ENCODE data around the gene ALG13. TPM values are rescaled to one million over a fixed set of nuclear protein-coding genes. Genes with fewer than 3 reads are reported as not detected.

Gene ALG13
- total and polyA plus RNA-seq, 10 of the 15 experiments (the other 5 are each of a cell fraction or from before 2014, with no cell fraction given): 30.5 to 119 (median 51.1) TPM

DNA sequence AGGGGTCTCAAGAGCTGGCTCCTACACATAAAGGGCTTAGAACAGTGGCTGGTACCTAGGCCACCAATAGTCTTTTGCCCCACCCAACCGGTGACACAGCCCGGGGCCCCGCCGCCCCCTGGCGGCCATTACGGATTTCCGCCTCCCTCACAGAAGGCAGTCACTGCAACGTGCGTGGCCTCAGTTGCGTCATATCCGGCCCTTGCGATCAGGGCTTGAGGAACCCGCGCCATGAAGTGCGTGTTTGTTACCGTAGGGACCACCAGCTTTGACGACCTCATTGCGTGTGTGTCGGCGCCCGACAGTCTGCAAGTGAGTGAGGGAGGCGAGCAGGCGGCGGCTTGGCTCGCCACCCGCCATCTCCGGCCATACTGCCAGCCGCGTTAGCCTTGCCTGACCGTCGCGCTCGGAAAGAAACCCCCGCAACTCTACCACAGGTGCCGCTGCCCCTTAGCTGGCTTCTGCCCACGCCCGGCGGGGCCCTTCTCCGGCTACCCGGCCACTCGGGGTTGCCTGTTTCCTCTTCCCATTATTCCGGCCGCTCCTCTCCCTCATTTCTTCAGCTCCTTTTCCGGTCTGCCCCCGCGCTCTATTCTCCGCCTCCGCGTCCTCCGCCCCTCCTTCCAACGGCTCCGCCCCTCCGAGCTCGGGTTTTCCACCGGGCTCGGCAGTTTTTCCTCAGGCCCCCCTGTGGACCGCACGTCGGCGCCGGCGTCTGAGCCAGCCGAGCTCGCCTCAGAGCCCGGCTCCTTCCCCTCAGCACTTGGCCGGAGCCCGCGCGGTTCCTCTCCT lies at the start of gene ALG13 (continued):
- TF ChIP-seq, protein P1, sequence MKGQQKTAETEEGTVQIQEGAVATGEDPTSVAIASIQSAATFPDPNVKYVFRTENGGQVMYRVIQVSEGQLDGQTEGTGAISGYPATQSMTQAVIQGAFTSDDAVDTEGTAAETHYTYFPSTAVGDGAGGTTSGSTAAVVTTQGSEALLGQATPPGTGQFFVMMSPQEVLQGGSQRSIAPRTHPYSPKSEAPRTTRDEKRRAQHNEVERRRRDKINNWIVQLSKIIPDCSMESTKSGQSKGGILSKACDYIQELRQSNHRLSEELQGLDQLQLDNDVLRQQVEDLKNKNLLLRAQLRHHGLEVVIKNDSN (IDR thresholded peaks at IDR 0.05; ENCODE audit: borderline replicate concordance, extremely low read length, insufficient read depth, low read depth, low read length): no peak
- TF ChIP-seq RCOR1 (conservative IDR thresholded peaks at IDR 0.05; ENCODE audit: low read depth, low read length) (no peak), EP300 (IDR thresholded peaks at IDR 0.05; ENCODE audit: borderline replicate concordance in 1 of 2, control insufficient read depth in 1 of 2, low read depth in 2 of 2, low read length in 2 of 2) (peak in 1 of 2 experiments; percentile 60; a peak in 1 of 4 replicates), MXI1 (IDR thresholded peaks at IDR 0.05; ENCODE audit: low read depth, low read length) (peak; percentile 33; the same call in 1 of the 2 replicates), KAT2A (conservative IDR thresholded peaks at IDR 0.05; ENCODE audit: control insufficient read depth, low read depth, low read length) (no peak), GATAD2B (conservative IDR thresholded peaks at IDR 0.05; ENCODE audit: low read depth) (no peak; the same call in 1 of the 2 replicates), EED (IDR thresholded peaks at IDR 0.05; ENCODE audit: low read depth) (peak; percentile 21; the same call in 1 of the 2 replicates), NFYB (IDR thresholded peaks at IDR 0.05; ENCODE audit: insufficient read depth, low read depth, low read length) (no peak), NBN (IDR thresholded peaks at IDR 0.05) (peak; percentile 60; the same call in 1 of the 2 replicates), WRNIP1 (IDR thresholded peaks at IDR 0.05; ENCODE audit: borderline replicate concordance, low read depth, low read length) (no peak), RUNX3 (IDR thresholded peaks at IDR 0.05; ENCODE audit: low read length) (0 out of 2 replicates have a peak, but pooled peaks have one; percentile 1), IRF4 (IDR thresholded peaks at IDR 0.05; ENCODE audit: low read depth, low read length) (no peak), ZNF207 (IDR thresholded peaks at IDR 0.05; ENCODE audit: borderline replicate concordance) (no peak), ZNF622 (IDR thresholded peaks at IDR 0.05) (no peak), JUND (IDR thresholded peaks at IDR 0.05; ENCODE audit: low read depth, low read length) (0 out of 2 replicates have a peak, but pooled peaks have one; percentile 48), CHD4 (IDR thresholded peaks at IDR 0.05) (no peak), STAT1 (conservative IDR thresholded peaks at IDR 0.05) (no peak), RFX5 (IDR thresholded peaks at IDR 0.05; ENCODE audit: low read depth, low read length) (no peak), ZNF384 (IDR thresholded peaks at IDR 0.05; ENCODE audit: borderline replicate concordance, low read depth, low read length) (no peak)
- TF ChIP-seq, protein P2, sequence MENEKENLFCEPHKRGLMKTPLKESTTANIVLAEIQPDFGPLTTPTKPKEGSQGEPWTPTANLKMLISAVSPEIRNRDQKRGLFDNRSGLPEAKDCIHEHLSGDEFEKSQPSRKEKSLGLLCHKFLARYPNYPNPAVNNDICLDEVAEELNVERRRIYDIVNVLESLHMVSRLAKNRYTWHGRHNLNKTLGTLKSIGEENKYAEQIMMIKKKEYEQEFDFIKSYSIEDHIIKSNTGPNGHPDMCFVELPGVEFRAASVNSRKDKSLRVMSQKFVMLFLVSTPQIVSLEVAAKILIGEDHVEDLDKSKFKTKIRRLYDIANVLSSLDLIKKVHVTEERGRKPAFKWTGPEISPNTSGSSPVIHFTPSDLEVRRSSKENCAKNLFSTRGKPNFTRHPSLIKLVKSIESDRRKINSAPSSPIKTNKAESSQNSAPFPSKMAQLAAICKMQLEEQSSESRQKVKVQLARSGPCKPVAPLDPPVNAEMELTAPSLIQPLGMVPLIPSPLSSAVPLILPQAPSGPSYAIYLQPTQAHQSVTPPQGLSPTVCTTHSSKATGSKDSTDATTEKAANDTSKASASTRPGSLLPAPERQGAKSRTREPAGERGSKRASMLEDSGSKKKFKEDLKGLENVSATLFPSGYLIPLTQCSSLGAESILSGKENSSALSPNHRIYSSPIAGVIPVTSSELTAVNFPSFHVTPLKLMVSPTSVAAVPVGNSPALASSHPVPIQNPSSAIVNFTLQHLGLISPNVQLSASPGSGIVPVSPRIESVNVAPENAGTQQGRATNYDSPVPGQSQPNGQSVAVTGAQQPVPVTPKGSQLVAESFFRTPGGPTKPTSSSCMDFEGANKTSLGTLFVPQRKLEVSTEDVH (IDR thresholded peaks at IDR 0.05; ENCODE audit: low read depth, partially characterized antibody): no peak
- TF ChIP-seq, protein P3, sequence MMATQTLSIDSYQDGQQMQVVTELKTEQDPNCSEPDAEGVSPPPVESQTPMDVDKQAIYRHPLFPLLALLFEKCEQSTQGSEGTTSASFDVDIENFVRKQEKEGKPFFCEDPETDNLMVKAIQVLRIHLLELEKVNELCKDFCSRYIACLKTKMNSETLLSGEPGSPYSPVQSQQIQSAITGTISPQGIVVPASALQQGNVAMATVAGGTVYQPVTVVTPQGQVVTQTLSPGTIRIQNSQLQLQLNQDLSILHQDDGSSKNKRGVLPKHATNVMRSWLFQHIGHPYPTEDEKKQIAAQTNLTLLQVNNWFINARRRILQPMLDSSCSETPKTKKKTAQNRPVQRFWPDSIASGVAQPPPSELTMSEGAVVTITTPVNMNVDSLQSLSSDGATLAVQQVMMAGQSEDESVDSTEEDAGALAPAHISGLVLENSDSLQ (IDR thresholded peaks at IDR 0.05): no peak
- TF ChIP-seq, protein P4, sequence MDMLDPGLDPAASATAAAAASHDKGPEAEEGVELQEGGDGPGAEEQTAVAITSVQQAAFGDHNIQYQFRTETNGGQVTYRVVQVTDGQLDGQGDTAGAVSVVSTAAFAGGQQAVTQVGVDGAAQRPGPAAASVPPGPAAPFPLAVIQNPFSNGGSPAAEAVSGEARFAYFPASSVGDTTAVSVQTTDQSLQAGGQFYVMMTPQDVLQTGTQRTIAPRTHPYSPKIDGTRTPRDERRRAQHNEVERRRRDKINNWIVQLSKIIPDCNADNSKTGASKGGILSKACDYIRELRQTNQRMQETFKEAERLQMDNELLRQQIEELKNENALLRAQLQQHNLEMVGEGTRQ (IDR thresholded peaks at IDR 0.05; ENCODE audit: borderline replicate concordance, low read depth, low read length): no peak
- TF ChIP-seq, protein P5, sequence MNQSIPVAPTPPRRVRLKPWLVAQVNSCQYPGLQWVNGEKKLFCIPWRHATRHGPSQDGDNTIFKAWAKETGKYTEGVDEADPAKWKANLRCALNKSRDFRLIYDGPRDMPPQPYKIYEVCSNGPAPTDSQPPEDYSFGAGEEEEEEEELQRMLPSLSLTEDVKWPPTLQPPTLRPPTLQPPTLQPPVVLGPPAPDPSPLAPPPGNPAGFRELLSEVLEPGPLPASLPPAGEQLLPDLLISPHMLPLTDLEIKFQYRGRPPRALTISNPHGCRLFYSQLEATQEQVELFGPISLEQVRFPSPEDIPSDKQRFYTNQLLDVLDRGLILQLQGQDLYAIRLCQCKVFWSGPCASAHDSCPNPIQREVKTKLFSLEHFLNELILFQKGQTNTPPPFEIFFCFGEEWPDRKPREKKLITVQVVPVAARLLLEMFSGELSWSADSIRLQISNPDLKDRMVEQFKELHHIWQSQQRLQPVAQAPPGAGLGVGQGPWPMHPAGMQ (IDR thresholded peaks at IDR 0.05; ENCODE audit: borderline replicate concordance): no peak
